Uterus (tissue), 2 donors: ENCODE results near the gene ABCA5.

Experiments used
- CTCF ChIP-seq, 4 experiments: fragments of 200-600 bp in 2 of 4; fragments of 450-650 bp in 2 of 4; sonication (generic) in 2 of 4; IDR thresholded peaks; one replicate each; pipeline ENCODE4 v1.5.1; 2016 to 2019; ENCODE audit warnings: antibody characterized with exemption in 4 of 4, mild to moderate bottlenecking in 2 of 4, moderate library complexity in 1 of 4
- POLR2A ChIP-seq, 2 donors: fragments of 450-650 bp; IDR thresholded peaks; one replicate each; pipeline ENCODE4 v1.6.1; 2016; ENCODE audit warnings: antibody characterized with exemption in 2 of 2, mild to moderate bottlenecking in 1 of 2, moderate library complexity in 1 of 2

- TF ChIP-seq POLR2A (IDR thresholded peaks at IDR 0.05) (no peak), CTCF (IDR thresholded peaks at IDR 0.05) (peak; percentile 59 to 83 (median 74))
These were observed 91.4 kb downstream of the ABCA5 start for GRCh38 chr17:69235338-69236058.
